ENCODE data around the gene MAML2. TPM values are rescaled to one million over a fixed set of nuclear protein-coding genes. Genes with fewer than 3 reads are reported as not detected.

The MAML2 gene
- total and polyA plus RNA-seq, 9 of the 15 experiments (the other 6 are each of a cell fraction or from before 2014, with no cell fraction given), result 0.79 to 6.8 (median 4.8) TPM

DNA sequence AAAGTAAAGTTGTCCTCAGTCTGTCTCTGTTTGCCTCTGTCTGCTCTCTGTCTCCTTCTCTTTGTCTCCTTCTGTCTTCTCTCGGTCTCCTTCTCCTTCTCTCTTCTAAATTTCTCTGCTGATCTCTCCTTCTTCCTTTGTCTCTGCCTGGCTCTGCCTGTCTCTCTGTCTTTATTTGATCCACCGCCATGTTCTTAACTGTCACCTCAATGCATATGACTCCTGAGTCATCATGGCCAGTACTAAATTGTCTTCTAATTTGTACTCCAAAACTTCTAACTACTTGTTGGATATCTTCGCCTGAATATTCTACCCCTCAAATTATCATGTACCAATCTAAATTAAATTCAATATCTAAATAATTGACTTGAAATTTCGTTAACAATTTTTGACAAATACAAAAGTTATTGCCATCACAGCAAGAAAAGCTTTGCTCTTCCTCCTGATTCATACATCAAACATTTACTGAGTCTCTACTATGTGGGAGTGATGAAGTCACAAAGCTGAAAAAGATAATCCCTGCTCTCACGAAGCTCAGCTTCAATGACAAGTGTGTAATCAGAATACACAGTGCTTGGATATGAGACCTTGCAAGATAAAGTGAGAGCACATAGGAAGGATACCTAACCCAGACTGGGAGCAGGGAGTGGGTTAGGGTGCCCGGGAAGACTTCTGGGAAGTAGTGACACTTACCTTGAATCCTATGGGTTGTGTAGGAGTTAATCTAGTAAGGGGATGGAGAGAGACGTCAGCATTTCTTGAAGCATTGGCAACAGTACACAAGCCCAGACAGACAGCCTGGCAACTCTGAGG lies 193.0 kb downstream of the MAML2 start (continued):
- TF ChIP-seq, protein P1, sequence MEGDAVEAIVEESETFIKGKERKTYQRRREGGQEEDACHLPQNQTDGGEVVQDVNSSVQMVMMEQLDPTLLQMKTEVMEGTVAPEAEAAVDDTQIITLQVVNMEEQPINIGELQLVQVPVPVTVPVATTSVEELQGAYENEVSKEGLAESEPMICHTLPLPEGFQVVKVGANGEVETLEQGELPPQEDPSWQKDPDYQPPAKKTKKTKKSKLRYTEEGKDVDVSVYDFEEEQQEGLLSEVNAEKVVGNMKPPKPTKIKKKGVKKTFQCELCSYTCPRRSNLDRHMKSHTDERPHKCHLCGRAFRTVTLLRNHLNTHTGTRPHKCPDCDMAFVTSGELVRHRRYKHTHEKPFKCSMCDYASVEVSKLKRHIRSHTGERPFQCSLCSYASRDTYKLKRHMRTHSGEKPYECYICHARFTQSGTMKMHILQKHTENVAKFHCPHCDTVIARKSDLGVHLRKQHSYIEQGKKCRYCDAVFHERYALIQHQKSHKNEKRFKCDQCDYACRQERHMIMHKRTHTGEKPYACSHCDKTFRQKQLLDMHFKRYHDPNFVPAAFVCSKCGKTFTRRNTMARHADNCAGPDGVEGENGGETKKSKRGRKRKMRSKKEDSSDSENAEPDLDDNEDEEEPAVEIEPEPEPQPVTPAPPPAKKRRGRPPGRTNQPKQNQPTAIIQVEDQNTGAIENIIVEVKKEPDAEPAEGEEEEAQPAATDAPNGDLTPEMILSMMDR (IDR thresholded peaks at IDR 0.05 in 2 of 3, conservative IDR thresholded peaks at IDR 0.05 in 1 of 3; ENCODE audit: insufficient read depth in 2 of 3, low read depth in 1 of 3, low read length in 3 of 3), result no peak
- TF ChIP-seq BRF1 (IDR thresholded peaks at IDR 0.05; ENCODE audit: borderline replicate concordance, extremely low read depth, insufficient read length), result no peak
- no peak for TF ChIP-seq CXXC5 (CRISPR knock-in tag; IDR thresholded peaks at IDR 0.05)
- TF ChIP-seq, protein P2, sequence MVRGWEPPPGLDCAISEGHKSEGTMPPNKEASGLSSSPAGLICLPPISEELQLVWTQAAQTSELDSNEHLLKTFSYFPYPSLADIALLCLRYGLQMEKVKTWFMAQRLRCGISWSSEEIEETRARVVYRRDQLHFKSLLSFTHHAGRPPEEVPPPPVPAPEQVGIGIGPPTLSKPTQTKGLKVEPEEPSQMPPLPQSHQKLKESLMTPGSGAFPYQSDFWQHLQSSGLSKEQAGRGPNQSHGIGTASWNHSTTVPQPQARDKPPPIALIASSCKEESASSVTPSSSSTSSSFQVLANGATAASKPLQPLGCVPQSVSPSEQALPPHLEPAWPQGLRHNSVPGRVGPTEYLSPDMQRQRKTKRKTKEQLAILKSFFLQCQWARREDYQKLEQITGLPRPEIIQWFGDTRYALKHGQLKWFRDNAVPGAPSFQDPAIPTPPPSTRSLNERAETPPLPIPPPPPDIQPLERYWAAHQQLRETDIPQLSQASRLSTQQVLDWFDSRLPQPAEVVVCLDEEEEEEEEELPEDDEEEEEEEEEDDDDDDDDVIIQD (CRISPR knock-in tag; IDR thresholded peaks at IDR 0.05), result no peak
- no peak for TF ChIP-seq ATF4 (CRISPR knock-in tag; IDR thresholded peaks at IDR 0.05)
- peak; percentile 31; the same call in 1 of the 2 replicates for TF ChIP-seq C11orf30 (IDR thresholded peaks at IDR 0.05; ENCODE audit: low read depth)
- no peak for TF ChIP-seq GTF2F1 (IDR thresholded peaks at IDR 0.05; ENCODE audit: low read depth, low read length)
- TF ChIP-seq EHMT2 (IDR thresholded peaks at IDR 0.05), result 0 out of 2 replicates have a peak, but pooled peaks have one; percentile 23
- TF ChIP-seq, protein P3, sequence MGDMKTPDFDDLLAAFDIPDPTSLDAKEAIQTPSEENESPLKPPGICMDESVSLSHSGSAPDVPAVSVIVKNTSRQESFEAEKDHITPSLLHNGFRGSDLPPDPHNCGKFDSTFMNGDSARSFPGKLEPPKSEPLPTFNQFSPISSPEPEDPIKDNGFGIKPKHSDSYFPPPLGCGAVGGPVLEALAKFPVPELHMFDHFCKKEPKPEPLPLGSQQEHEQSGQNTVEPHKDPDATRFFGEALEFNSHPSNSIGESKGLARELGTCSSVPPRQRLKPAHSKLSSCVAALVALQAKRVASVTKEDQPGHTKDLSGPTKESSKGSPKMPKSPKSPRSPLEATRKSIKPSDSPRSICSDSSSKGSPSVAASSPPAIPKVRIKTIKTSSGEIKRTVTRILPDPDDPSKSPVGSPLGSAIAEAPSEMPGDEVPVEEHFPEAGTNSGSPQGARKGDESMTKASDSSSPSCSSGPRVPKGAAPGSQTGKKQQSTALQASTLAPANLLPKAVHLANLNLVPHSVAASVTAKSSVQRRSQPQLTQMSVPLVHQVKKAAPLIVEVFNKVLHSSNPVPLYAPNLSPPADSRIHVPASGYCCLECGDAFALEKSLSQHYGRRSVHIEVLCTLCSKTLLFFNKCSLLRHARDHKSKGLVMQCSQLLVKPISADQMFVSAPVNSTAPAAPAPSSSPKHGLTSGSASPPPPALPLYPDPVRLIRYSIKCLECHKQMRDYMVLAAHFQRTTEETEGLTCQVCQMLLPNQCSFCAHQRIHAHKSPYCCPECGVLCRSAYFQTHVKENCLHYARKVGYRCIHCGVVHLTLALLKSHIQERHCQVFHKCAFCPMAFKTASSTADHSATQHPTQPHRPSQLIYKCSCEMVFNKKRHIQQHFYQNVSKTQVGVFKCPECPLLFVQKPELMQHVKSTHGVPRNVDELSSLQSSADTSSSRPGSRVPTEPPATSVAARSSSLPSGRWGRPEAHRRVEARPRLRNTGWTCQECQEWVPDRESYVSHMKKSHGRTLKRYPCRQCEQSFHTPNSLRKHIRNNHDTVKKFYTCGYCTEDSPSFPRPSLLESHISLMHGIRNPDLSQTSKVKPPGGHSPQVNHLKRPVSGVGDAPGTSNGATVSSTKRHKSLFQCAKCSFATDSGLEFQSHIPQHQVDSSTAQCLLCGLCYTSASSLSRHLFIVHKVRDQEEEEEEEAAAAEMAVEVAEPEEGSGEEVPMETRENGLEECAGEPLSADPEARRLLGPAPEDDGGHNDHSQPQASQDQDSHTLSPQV (IDR thresholded peaks at IDR 0.05), result 0 out of 2 replicates have a peak, but pooled peaks have one; percentile 38
- TF ChIP-seq HSF4 (CRISPR knock-in tag; IDR thresholded peaks at IDR 0.05; ENCODE audit: borderline replicate concordance), result no peak
- TF ChIP-seq, protein P4, sequence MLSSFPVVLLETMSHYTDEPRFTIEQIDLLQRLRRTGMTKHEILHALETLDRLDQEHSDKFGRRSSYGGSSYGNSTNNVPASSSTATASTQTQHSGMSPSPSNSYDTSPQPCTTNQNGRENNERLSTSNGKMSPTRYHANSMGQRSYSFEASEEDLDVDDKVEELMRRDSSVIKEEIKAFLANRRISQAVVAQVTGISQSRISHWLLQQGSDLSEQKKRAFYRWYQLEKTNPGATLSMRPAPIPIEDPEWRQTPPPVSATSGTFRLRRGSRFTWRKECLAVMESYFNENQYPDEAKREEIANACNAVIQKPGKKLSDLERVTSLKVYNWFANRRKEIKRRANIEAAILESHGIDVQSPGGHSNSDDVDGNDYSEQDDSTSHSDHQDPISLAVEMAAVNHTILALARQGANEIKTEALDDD (IDR thresholded peaks at IDR 0.05), result 0 out of 2 replicates have a peak, but pooled peaks have one; percentile 31
- 0 out of 2 replicates have a peak, but pooled peaks have one; percentile 8 for TF ChIP-seq EP300 (IDR thresholded peaks at IDR 0.05; ENCODE audit: low read length)
- TF ChIP-seq CC2D1A (IDR thresholded peaks at IDR 0.05), result no peak
- TF ChIP-seq, protein P5, sequence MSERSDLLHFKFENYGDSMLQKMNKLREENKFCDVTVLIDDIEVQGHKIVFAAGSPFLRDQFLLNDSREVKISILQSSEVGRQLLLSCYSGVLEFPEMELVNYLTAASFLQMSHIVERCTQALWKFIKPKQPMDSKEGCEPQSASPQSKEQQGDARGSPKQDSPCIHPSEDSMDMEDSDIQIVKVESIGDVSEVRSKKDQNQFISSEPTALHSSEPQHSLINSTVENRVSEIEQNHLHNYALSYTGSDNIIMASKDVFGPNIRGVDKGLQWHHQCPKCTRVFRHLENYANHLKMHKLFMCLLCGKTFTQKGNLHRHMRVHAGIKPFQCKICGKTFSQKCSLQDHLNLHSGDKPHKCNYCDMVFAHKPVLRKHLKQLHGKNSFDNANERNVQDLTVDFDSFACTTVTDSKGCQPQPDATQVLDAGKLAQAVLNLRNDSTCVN (CRISPR knock-in tag; IDR thresholded peaks at IDR 0.05), result no peak
- no peak for TF ChIP-seq RBM25 (IDR thresholded peaks at IDR 0.05; ENCODE audit: low read depth, low read length, severe bottlenecking)

All from K562 (cell line).